Measurements from ENCODE around the gene LETMD1. TPM values are rescaled to one million over a fixed set of nuclear protein-coding genes. Genes with fewer than 3 reads are reported as not detected.
"Not testable (repeated sequence)": the region's sequence is repeated elsewhere in the genome, so short reads cannot be mapped to it uniquely, and the experiment has no call there.

LETMD1 gene
- total and polyA plus RNA-seq, 2 of the 4 experiments (the other 2 are of a cell fraction): 27.6 to 40.1 TPM

DNA sequence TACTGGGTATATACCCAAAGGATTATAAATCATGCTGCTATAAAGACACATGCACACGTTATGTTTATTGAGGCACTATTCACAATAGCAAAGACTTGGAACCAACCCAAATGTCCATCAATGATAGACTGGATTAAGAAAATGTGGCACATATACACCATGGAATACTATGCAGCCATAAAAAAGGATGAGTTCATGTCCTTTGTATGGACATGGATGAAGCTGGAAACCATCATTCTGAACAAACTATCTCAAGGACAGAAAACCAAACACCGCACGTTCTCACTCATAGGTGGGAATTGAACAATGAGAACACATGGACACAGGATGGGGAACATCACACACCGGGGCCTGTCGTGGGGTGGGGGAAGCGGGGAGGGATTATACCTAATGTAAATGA lies 30.7 kb downstream of the LETMD1 start:
- H2AK5ac ChIP-seq (ENCODE audit: low read depth, low read length); H2BK5ac ChIP-seq (ENCODE audit: low read depth, low read length, poor library complexity, severe bottlenecking); H3K23ac ChIP-seq (ENCODE audit: low read depth, low read length); ATAC-seq (ENCODE audit: low read depth); H3K27ac ChIP-seq (ENCODE audit: insufficient read depth, low read length); H3K4me3 ChIP-seq (ENCODE audit: insufficient read depth, low read depth, low read length); dilution Hi-C loops (cut with HindIII; ENCODE audit: low sequenced_read_pairs, unreplicated experiment); H3K4me2 ChIP-seq (ENCODE audit: low read depth, low read length); H3K36me3 ChIP-seq (ENCODE audit: control insufficient read depth, insufficient read depth, low read length); CTCF ChIA-PET; H4K91ac ChIP-seq (ENCODE audit: insufficient read depth, low read depth, low read length); H3K4ac ChIP-seq (ENCODE audit: low read depth, low read length); in situ Hi-C loops (cut with MboI; ENCODE audit: low sequenced_read_pairs); intact Hi-C loops (cut with micrococcal nuclease); H2BK20ac ChIP-seq (ENCODE audit: low read depth, low read length); H3K18ac ChIP-seq (ENCODE audit: low read depth, low read length); H4K5ac ChIP-seq (ENCODE audit: low read depth, low read length); DNase-seq; H4K8ac ChIP-seq (ENCODE audit: low read depth in 2 of 2, low read length in 2 of 2); H2AFZ ChIP-seq (replicated peaks; ENCODE audit: low read length, poor library complexity); H2BK120ac ChIP-seq (ENCODE audit: low read depth, low read length); BruUV-seq (replicated peaks); H3K56ac ChIP-seq (ENCODE audit: extremely low read depth, insufficient read depth, low read length); H2BK15ac ChIP-seq (ENCODE audit: low read depth, low read length); H2AK9ac ChIP-seq (replicated peaks; ENCODE audit: low read depth, low read length, poor library complexity); H3K9ac ChIP-seq (ENCODE audit: low read depth, low read length); H3K4me1 ChIP-seq (ENCODE audit: control insufficient read depth, insufficient read depth, low read length); H3K14ac ChIP-seq (replicated peaks; ENCODE audit: low read depth, low read length); POLR2A ChIA-PET (ENCODE audit: unreplicated experiment); H3K27me3 ChIP-seq (ENCODE audit: control insufficient read depth, insufficient read depth, low read length); H3K9me3 ChIP-seq (ENCODE audit: control insufficient read depth, insufficient read depth, low read length): not testable (repeated sequence)
- H3K9me1 ChIP-seq (ENCODE audit: insufficient read depth, low read length): peaks cover 13% of the 10 kb centered on the region
- peaks cover 17 to 68% of the 10 kb centered on the region in 2 experiments for H3K79me1 ChIP-seq (ENCODE audit: low read depth in 1 of 2, low read length in 2 of 2)
- H4K20me1 ChIP-seq (ENCODE audit: insufficient read depth, low read length): peaks cover 62% of the 10 kb centered on the region
- WGBS, 2 experiments (ENCODE audit: extremely low coverage in 2 of 2, insufficient read length in 1 of 2): no CpG with 5 or more reads among the region's 6 CpGs

Measured in IMR-90 (cell line).